Tibial nerve (tissue), 3 donors: ENCODE data around the gene PRPF19.

Experiments used
- POLR2A ChIP-seq, 2 donors: fragments of 450-650 bp; IDR thresholded peaks; one replicate each; pipeline ENCODE4 v1.6.1; 2017; ENCODE audit warnings: antibody characterized with exemption in 2 of 2, mild to moderate bottlenecking in 2 of 2, moderate library complexity in 2 of 2
- TF ChIP-seq, protein P1 (sequence below), 5 experiments: fragments of 200-600 bp in 3 of 5; fragments of 450-650 bp in 2 of 5; sonication (generic) in 3 of 5; IDR thresholded peaks; one replicate each; pipeline ENCODE4 v1.5.1; 2016 to 2019; ENCODE audit warnings: antibody characterized with exemption in 5 of 5, mild to moderate bottlenecking in 3 of 5, moderate library complexity in 2 of 5

DNA sequence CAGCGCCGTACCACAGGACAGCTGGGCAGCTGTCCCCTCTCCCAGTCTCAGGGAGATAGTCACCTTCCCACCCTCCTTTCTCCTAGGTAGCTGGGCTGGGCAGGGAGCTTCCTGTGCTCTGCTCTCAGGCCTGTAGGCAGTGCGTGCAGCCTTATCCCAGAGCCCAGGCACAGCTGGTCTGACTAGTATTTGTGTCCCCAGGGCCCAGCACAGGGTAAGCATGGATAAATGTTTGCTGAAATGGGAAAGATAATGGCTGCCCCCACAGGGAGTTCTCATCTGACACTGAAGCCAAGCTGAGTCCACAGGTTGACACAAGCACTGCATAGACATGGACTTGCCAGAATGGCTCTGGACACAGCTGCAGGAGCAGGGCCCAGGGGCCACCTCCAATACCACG lies 35.8 kb upstream of the PRPF19 start:
- no peak for TF ChIP-seq POLR2A (IDR thresholded peaks at IDR 0.05)
- TF ChIP-seq, protein P1, sequence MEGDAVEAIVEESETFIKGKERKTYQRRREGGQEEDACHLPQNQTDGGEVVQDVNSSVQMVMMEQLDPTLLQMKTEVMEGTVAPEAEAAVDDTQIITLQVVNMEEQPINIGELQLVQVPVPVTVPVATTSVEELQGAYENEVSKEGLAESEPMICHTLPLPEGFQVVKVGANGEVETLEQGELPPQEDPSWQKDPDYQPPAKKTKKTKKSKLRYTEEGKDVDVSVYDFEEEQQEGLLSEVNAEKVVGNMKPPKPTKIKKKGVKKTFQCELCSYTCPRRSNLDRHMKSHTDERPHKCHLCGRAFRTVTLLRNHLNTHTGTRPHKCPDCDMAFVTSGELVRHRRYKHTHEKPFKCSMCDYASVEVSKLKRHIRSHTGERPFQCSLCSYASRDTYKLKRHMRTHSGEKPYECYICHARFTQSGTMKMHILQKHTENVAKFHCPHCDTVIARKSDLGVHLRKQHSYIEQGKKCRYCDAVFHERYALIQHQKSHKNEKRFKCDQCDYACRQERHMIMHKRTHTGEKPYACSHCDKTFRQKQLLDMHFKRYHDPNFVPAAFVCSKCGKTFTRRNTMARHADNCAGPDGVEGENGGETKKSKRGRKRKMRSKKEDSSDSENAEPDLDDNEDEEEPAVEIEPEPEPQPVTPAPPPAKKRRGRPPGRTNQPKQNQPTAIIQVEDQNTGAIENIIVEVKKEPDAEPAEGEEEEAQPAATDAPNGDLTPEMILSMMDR (IDR thresholded peaks at IDR 0.05) = no peak
